ENCODE measurements around the gene P3H2. TPM values are rescaled to one million over a fixed set of nuclear protein-coding genes. Genes with fewer than 3 reads are reported as not detected.
A peak's percentile ranks its signal among the peaks of the same experiment; 100 is the strongest.

Gene P3H2
- total RNA-seq, 1 donor from 2014 or later = 13.9 TPM

- no peak for DNase-seq (ENCODE audit: low spot score)
These were observed 173.6 kb downstream of the P3H2 start for GRCh38 chr3:189947068-189947467.

- DNase-seq (ENCODE audit: low spot score) = no peak
These were observed 174.6 kb downstream of the P3H2 start for GRCh38 chr3:189945935-189946709.

GRCh38 chr3:189944285-189945145, 176.2 kb downstream of the P3H2 start:
- DNase-seq (ENCODE audit: low spot score) = peak; percentile 80

GRCh38 chr3:189942948-189943347, 177.7 kb downstream of the P3H2 start:
- no peak for DNase-seq (ENCODE audit: low spot score)

- no peak for DNase-seq (ENCODE audit: low spot score)
These were observed 179.0 kb downstream of the P3H2 start for GRCh38 chr3:189941679-189942078.

GRCh38 chr3:189941125-189941524, 179.6 kb downstream of the P3H2 start:
- no peak for DNase-seq (ENCODE audit: low spot score)

GRCh38 chr3:189937302-189938127, 183.2 kb downstream of the P3H2 start:
- no peak for DNase-seq (ENCODE audit: low spot score)

- DNase-seq (ENCODE audit: low spot score) = no peak
These were observed 184.3 kb downstream of the P3H2 start for GRCh38 chr3:189936201-189936945.

- no peak for DNase-seq (ENCODE audit: low spot score)
These were observed 192.5 kb downstream of the P3H2 start for GRCh38 chr3:189927975-189928895.

GRCh38 chr3:189921770-189922169, 198.9 kb downstream of the P3H2 start:
- DNase-seq (ENCODE audit: low spot score) = no peak

GRCh38 chr3:189914799-189915198, 205.9 kb downstream of the P3H2 start:
- DNase-seq (ENCODE audit: low spot score) = no peak

- DNase-seq (ENCODE audit: low spot score) = no peak
These were observed 209.7 kb downstream of the P3H2 start for GRCh38 chr3:189911001-189911400.

GRCh38 chr3:189909573-189909972, 211.1 kb downstream of the P3H2 start:
- DNase-seq (ENCODE audit: low spot score) = no peak

GRCh38 chr3:189909139-189909538, 211.6 kb downstream of the P3H2 start:
- DNase-seq (ENCODE audit: low spot score) = no peak

GRCh38 chr3:189908646-189909045, 212.1 kb downstream of the P3H2 start:
- no peak for DNase-seq (ENCODE audit: low spot score)

- no peak for DNase-seq (ENCODE audit: low spot score)
These were observed 212.9 kb downstream of the P3H2 start for GRCh38 chr3:189907803-189908202.

Data from ureter (tissue), 1 donor.